ENCODE results near the gene GASK1B.

Gene GASK1B

GRCh38 chr4:158146736-158147135, 26.1 kb downstream of the GASK1B start:
- DNase-seq (ENCODE audit: low read depth, low spot score): no peak

DNA sequence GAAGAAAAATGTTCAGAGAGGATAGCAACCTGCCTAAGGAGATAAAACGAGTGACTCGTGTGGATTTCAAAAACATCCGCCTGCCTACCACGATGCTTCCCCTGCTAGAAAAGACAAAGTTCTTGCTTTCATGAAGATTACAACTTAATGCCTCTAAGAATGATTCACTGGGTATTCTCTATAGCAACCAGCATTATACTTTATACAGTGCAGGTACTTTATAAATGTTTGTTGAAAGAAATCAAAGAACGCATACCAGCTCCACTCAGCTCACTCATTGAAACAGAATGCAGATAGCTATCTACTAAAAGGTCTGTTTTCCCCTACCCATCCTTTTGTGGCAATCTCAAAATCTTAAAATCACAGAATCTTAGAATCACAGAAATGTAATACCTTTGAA, 33.7 kb downstream of the GASK1B start:
- DNase-seq (ENCODE audit: low read depth, low spot score): no peak

GRCh38 chr4:158134222-158134621, 38.6 kb downstream of the GASK1B start:
- no peak for DNase-seq (ENCODE audit: low read depth, low spot score)

DNA sequence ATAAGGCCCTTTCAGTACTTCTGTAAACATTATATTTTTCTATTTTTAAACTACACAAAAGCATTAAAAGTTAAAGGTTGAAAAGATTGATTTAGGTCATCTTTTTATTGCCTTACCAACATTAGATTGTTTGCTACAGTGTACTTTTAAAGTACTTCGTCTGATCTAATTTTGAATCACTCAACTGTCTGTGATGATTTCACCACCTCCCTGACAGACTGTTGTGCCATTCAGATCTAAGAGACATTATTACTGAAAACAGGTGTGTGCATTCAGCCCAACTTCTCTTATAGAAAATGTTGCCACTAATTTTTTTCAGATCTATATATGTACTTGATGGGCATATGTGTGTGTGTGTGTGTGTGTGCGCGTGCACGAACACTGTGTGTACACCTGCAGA, 39.3 kb downstream of the GASK1B start:
- no peak for DNase-seq (ENCODE audit: low read depth, low spot score)

DNA sequence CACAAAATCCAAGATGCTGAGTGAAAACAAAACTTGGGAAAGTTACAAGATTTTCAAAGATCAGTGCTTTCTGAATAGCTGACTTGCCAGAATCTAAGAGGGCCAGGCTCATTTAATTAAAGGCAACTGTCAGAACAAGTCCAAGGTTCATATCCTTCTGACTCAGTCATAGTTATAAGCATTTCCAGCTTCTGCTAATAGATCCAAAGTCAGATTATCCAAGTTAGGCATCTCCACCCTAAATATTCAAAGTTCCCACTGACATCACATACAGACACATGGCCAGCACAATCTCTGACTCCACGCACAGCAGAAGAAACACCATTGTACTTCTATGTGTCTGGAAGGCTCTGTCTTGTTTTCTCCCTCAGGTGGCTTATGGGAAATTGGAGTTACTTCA, 41.8 kb downstream of the GASK1B start:
- DNase-seq (ENCODE audit: low read depth, low spot score): no peak

DNA sequence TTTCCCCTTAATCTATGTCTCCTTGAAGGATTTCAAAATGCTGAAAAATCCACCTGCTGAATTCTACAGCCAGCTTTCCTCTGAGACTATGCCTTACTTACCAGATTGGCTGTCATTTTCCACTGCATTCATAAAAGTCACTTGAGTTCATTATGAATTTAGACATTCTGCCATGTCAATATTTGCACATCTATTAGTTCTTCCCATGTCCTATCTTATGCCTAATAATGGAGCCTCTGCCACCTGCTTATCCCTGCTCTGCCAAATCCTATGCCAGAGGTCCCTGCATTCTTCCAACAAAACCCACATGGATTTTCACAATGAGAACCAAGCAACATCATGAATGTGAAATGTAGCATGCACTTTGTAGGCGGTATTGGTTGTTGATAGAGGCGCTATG, 42.6 kb downstream of the GASK1B start:
- no peak for DNase-seq (ENCODE audit: low read depth, low spot score)

DNA sequence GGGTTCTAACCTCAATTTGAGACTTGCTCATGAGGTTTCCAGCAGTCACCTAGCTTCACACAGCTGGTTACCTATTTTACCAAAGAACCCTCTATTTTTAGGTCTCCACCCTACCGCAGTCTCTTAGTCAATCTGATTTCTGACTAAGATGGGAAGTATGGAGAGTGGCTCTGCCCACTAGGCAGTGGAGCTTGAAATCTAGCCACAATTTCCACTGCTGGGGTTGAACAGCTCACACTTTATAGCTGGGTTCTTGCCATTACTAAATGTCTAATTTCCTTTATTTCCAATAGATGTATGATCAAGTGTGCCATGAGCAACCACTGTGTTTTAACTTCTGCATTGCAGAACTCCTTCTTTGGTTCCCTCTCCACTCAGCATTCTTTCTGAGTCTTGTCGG, 43.1 kb downstream of the GASK1B start:
- DNase-seq (ENCODE audit: low read depth, low spot score): no peak

DNA sequence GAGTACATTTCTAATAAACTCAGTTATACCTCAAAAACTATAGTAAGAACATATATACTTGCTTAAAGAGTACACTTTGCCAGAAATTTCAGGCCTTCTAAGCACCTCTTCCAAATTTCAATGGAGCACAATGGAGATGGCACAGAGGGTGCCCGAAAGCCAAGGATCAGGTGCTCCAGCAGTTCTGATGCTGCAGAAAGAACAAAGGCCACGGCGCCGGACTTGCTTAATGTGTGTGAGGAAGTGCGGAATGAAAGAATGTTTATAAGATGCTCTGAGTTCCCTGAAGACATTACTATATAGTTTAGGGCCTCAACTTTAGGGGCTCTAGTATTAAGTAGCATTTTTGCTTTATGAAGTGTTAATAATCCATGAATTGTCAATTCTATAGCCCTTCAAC, 44.3 kb downstream of the GASK1B start:
- no peak for DNase-seq (ENCODE audit: low read depth, low spot score)

DNA sequence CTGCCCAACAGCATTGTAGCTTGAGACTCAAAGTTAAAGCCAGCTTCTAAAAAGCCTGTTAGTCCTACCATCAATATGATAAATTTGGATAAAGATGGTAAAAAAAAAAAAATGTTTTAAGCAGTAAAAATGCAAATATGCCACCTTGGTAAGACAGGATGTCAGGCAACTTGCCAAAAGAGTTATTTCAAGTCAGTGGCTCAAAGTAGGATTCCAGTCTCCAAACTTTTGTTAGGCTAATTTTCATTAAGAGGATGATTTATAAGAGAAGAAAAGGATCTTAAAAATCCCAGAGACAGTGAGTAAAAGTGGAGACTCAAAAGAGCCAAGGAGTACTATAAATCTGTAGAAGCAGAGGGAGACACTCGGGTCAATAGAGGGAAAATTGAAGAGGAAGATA, 47.5 kb downstream of the GASK1B start:
- no peak for DNase-seq (ENCODE audit: low read depth, low spot score)
